Esophagus squamous epithelium (tissue), 4 donors: ENCODE measurements around the gene IGLL5.

Source experiments
- CTCF ChIP-seq, 6 experiments: fragments of 450-650 bp in 4 of 6; fragments of 200-600 bp in 2 of 6; sonication (generic) in 2 of 6; IDR thresholded peaks; one replicate each; pipeline ENCODE4 v1.5.1; 2016 to 2019; ENCODE audit warnings: antibody characterized with exemption in 6 of 6, mild to moderate bottlenecking in 4 of 6, moderate library complexity in 4 of 6
- POLR2A ChIP-seq, 4 donors: fragments of 450-650 bp; IDR thresholded peaks; one replicate each; pipeline ENCODE4 v1.6.1; 2017; ENCODE audit warnings: antibody characterized with exemption in 4 of 4, mild to moderate bottlenecking in 4 of 4, moderate library complexity in 3 of 4

DNA sequence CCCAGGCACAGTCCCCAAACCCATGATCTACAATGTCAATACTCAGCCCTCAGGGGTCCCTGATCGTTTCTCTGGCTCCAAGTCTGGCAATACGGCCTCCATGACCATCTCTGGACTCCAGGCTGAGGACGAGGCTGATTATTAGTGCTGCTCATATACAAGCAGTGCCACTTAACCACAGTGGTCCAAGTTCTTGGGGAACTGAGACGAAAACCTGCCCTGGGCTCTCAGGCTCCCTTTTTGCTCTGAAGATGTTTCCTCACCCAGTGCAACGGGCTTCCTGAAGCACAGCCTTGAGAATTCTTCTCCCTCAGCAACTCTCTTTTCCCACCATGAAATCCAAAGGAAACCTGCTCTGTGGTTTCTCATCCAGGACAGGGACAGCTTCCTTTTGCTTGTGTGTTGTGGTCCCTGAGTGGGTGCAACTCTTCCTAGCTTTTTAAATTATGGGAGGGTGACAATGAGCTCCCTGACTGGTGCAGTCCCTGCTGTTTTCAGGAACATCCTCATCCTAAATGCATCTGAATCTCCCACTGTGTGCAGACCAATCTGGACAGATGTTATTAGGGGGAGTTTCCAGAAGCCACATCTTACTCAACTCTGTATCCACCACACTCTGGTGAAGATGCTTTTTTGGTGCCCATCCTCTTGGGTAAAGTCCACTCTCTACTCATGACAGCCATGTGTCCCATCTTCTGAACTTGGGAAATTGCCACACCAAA is 30.6 kb upstream of the IGLL5 start:
- no peak for TF ChIP-seq CTCF (IDR thresholded peaks at IDR 0.05)
- TF ChIP-seq POLR2A (IDR thresholded peaks at IDR 0.05), result no peak
